Measurements from ENCODE around the gene ERFL.
"Not testable (repeated sequence)": the region's sequence is repeated elsewhere in the genome, so short reads cannot be mapped to it uniquely, and the experiment has no call there.

Gene ERFL

GRCh38 chr19:41926763-41927496 lies 1.3 kb downstream of the ERFL start:
- no peak for DNase-seq

- DNase-seq, result no peak
These were observed 2.1 kb downstream of the ERFL start for GRCh38 chr19:41926028-41926762.

GRCh38 chr19:41925208-41926003 lies 2.8 kb downstream of the ERFL start:
- no peak for DNase-seq

- DNase-seq, result no peak
These were observed 3.8 kb downstream of the ERFL start for GRCh38 chr19:41924151-41925145.

- DNase-seq, result no peak
These were observed 5.0 kb downstream of the ERFL start for GRCh38 chr19:41923045-41923788.

- DNase-seq, result no peak
These were observed 5.7 kb downstream of the ERFL start for GRCh38 chr19:41922585-41922984.

- DNase-seq, result no peak
These were observed 6.4 kb downstream of the ERFL start for GRCh38 chr19:41921577-41922576.

GRCh38 chr19:41920882-41921576 lies 7.2 kb downstream of the ERFL start:
- DNase-seq, result no peak

GRCh38 chr19:41919948-41920712 lies 8.1 kb downstream of the ERFL start:
- DNase-seq, result no peak

GRCh38 chr19:41918653-41919244 lies 9.5 kb downstream of the ERFL start:
- DNase-seq, result no peak

GRCh38 chr19:41918095-41918494 lies 10.2 kb downstream of the ERFL start:
- DNase-seq, result no peak

- no peak for DNase-seq
These were observed 10.6 kb downstream of the ERFL start for GRCh38 chr19:41917676-41918075.

- DNase-seq, result peak; percentile 25
These were observed 12.4 kb downstream of the ERFL start for GRCh38 chr19:41915776-41916414.

- no peak for DNase-seq
These were observed 13.1 kb downstream of the ERFL start for GRCh38 chr19:41915021-41915775.

- not testable (repeated sequence) for DNase-seq
These were observed 13.8 kb downstream of the ERFL start for GRCh38 chr19:41914424-41914834.

- no peak for DNase-seq
These were observed 14.5 kb downstream of the ERFL start for GRCh38 chr19:41913538-41914423.

All from CD4-positive, alpha-beta T cell treated with Interleukin-17A for 1 hour (primary cell).